ENCODE data around the gene PRCP.

PRCP gene

GRCh38 chr11:82787981-82788380 lies 112.2 kb downstream of the PRCP start:
- no peak for DNase-seq (ENCODE audit: low read depth in 4 of 4, low spot score in 1 of 4)

GRCh38 chr11:82786836-82787235 lies 113.4 kb downstream of the PRCP start:
- no peak for DNase-seq (ENCODE audit: low read depth in 4 of 4, low spot score in 1 of 4)

DNA sequence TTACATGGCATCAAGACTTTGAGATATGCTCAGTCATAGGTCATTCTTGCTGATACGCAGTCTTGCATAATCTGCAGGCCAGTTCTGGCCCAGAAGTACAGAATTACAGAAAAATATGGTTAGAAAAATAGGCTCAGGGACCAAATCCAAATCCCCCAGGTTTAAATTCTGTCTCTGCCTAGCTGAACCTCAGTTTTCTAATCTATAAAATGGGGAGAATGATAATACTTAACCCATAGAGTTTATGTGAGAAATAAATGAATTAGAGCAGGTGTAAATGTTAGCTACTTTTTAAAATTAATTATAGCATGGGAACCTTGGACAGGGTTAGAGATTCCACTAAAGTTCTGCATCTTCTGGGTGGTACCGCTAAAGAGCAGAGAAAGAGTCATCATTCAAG lies 114.2 kb downstream of the PRCP start:
- no peak for DNase-seq (ENCODE audit: low read depth in 4 of 4, low spot score in 1 of 4)

- no peak for DNase-seq (ENCODE audit: low read depth in 4 of 4, low spot score in 1 of 4)
Observed at GRCh38 chr11:82782825-82783374, 117.3 kb downstream of the PRCP start.

GRCh38 chr11:82778776-82779175 lies 121.5 kb downstream of the PRCP start:
- no peak for DNase-seq (ENCODE audit: low read depth in 4 of 4, low spot score in 1 of 4)

DNA sequence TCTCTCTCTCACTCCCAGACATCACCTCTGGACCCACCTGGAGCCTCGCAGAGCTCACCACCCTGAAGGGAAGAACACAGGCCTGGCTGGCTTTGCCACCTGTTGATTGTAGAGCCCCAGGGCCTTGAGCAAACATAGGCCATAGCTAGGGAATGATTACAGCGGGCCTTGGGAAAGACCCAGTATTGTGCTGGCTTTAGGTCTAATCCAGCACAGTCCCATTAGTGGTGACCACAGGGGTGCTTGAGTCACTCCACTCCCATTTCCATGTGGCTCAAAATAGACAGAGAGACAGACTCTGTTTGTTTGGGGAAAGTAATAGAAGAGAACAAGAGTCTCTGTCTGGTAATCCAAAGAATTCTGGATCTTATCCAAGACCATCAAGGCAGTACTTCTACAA lies 123.9 kb downstream of the PRCP start:
- DNase-seq (ENCODE audit: low read depth in 4 of 4, low spot score in 1 of 4) = no peak

GRCh38 chr11:82775736-82776346 lies 124.4 kb downstream of the PRCP start:
- DNase-seq (ENCODE audit: low read depth in 4 of 4, low spot score in 1 of 4) = peak in 2 of 4 experiments; percentile 4 to 8

DNA sequence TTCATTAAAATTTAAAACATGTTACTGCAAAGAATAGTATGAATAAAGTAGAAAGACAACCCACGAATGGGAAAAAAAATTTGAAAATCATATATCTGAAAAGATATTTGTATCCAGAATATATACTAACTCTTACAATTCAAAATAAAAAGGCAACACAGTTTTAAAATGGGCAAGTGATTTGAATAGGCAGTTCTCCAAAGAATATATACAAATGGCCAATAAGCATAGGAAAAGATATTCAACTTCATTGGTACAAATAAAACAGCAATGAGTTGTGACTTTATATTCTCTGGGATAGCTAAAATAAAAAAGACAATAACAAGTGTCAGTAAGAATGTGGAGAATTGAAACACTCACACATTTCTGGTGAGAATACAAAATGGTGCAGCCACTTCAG lies 125.0 kb downstream of the PRCP start:
- no peak for DNase-seq (ENCODE audit: low read depth in 4 of 4, low spot score in 1 of 4)

Measured in stimulated activated CD4-positive, alpha-beta T cell treated with anti-CD3 and anti-CD28 coated beads, Interleukin-1b, Interleukin-23, amount 100 ng/mL, for 24 hours (primary cell).